Measurements from ENCODE around the gene ENOPH1.

DNA sequence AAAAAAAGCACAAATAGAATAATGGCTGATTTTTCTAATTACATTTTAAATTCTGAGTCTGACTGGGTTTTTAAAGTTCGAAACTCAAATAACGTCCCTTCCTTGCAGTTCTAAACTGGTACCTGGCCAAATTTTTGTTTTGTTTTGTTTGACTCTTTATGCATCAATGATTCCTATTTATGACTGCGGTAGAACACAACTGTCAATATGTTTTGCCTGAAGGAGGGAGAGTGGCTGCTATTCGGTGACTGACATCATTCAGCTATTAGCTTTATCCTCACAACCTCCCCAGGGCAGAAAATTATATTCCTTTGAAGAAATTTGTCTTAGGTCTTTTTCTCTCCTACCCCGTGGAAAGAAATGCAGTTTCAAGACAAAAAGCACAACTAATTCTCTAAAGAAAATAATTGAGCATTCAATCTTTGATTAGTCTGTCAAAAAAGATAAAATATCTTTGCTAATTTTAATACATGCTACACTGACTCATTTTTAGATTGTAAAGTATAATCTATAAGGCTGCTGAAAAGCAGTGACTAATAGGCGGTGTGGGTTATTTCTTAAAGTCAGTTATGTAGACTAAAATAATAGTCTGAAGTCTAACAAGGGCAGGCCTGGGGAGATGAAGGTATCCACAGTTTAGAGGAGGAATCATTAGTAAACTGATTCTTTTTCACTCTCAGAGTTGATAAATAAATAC, 69.5 kb downstream of the ENOPH1 start:
- TF ChIP-seq POLR2A (IDR thresholded peaks at IDR 0.05) (no peak), EP300 (IDR thresholded peaks at IDR 0.05) (no peak)
- TF ChIP-seq, protein P1, sequence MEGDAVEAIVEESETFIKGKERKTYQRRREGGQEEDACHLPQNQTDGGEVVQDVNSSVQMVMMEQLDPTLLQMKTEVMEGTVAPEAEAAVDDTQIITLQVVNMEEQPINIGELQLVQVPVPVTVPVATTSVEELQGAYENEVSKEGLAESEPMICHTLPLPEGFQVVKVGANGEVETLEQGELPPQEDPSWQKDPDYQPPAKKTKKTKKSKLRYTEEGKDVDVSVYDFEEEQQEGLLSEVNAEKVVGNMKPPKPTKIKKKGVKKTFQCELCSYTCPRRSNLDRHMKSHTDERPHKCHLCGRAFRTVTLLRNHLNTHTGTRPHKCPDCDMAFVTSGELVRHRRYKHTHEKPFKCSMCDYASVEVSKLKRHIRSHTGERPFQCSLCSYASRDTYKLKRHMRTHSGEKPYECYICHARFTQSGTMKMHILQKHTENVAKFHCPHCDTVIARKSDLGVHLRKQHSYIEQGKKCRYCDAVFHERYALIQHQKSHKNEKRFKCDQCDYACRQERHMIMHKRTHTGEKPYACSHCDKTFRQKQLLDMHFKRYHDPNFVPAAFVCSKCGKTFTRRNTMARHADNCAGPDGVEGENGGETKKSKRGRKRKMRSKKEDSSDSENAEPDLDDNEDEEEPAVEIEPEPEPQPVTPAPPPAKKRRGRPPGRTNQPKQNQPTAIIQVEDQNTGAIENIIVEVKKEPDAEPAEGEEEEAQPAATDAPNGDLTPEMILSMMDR (IDR thresholded peaks at IDR 0.05): no peak
